ENCODE results near the gene TMEM108.

DNA sequence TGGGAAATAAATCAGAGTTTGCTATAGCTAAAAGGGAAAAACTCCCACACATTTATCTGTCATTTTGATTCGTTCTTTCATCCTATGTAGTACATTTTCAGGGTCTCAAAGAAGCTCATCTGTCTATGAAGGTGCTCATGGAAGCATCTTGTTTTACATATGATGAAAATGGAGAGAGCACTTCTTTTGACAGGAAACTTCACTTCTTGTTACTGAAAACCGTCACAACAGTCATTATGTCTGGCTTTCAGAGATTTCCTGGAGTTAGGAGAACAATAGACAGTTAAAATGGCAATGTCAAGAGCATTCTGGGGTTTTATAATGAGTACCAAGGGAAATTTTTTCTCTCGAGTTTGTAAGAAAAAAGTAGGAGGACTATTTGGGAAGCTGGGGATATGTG is 83.3 kb downstream of the TMEM108 start:
- TF ChIP-seq, protein P1, sequence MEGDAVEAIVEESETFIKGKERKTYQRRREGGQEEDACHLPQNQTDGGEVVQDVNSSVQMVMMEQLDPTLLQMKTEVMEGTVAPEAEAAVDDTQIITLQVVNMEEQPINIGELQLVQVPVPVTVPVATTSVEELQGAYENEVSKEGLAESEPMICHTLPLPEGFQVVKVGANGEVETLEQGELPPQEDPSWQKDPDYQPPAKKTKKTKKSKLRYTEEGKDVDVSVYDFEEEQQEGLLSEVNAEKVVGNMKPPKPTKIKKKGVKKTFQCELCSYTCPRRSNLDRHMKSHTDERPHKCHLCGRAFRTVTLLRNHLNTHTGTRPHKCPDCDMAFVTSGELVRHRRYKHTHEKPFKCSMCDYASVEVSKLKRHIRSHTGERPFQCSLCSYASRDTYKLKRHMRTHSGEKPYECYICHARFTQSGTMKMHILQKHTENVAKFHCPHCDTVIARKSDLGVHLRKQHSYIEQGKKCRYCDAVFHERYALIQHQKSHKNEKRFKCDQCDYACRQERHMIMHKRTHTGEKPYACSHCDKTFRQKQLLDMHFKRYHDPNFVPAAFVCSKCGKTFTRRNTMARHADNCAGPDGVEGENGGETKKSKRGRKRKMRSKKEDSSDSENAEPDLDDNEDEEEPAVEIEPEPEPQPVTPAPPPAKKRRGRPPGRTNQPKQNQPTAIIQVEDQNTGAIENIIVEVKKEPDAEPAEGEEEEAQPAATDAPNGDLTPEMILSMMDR (IDR thresholded peaks at IDR 0.05), result no peak
- TF ChIP-seq POLR2AphosphoS5 (IDR thresholded peaks at IDR 0.05), result no peak
- TF ChIP-seq EP300 (IDR thresholded peaks at IDR 0.05), result no peak

All from suprapubic skin (tissue), 4 donors.